GM18505 (cell line): ENCODE results near the gene IL27RA.

Experiments
- ATAC-seq: cut with Tn5 transposase; IDR thresholded peaks from one replicate; pipeline ENCODE4 v1.9.1; 2021; ENCODE audit not compliant: unreplicated experiment
- POLR2A ChIP-seq: IDR thresholded peaks from 4 replicates; pipeline ENCODE4 v1.6.1; 2011; ENCODE audit warnings: borderline replicate concordance; ENCODE audit not compliant: insufficient read depth, insufficient read length; ENCODE audit errors: extremely low read depth

The IL27RA gene

DNA sequence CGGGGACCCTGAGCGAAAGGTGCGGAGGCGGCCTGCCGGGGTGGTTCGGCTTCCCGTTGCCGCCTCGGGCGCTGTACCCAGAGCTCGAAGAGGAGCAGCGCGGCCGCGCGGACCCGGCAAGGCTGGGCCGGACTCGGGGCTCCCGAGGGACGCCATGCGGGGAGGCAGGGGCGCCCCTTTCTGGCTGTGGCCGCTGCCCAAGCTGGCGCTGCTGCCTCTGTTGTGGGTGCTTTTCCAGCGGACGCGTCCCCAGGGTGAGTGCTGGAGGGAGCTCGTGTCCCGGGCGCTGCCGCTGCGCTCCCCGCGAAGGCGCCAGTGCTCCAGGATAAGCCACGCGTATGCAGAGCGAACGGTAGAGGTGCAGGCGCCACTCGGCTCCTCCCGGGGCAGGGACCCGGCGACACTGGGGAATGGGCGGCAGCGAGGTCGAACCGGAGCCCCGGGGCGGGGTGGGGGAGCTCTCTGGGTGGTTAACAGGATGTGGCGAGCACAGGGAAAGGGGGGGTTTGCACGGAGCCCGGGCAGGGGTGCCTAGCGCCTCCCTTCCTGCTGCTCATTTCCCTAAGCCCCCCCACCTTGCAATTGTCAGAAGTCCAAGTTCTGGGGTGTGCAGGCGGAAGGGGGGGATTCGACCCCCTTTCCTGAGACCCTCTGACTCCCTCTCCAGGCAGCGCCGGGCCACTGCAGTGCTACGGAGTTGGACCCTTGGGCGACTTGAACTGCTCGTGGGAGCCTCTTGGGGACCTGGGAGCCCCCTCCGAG is at the start of gene IL27RA:
TSS of gene IL27RA (plus strand) at position 44 of the 762 bp plus-strand sequence. CDS start at position 155, 111 bp downstream.
- peak; percentile 75 for TF ChIP-seq POLR2A
- peak; percentile 54 for ATAC-seq

DNA sequence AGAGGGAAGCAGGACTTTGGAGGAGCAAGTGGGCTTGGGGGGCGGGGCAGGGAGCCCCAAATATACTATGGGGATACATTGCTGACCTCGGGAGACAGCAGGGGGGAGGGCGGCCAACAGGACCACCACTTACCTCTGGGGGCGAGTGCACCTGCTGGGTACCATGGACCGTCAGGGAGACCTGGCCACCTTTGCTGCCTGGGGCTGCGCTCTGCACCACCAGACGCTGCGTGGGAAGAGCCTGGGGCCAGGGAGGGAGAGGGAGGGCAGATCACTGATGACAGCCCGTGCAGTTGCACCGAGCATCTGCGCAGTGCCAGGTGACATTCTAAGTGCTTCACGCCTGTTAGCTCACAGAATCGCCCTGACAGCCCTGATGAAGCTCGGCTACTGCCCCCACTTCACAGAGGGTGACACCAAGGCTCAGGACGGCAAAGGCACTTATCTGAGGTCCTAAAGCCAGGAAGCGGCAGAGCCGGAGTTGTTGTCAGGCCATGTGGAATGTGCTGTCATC is 49.5 kb upstream of the IL27RA start:
- no peak for ATAC-seq
- no peak for TF ChIP-seq POLR2A

DNA sequence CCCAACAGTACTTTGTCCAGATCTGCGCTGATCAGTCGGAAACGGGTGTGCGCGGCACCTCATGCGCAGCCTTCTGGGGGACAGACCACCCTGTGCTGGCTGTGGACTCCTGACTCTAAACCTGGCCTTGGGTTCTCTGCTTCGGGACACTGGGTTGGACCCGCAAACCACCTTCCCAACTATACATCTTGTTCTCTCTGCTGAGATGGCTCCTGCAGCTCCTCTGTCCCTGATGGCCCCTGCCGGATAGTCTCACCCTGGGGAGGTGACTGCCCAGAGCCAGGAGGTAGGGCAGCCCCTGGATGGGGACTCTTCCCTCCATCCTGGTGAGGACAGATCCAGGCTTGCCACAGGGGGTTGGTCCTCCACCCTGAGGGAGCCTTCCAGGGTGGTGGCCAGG is 48.8 kb upstream of the IL27RA start:
- ATAC-seq, result no peak
- TF ChIP-seq POLR2A, result no peak

DNA sequence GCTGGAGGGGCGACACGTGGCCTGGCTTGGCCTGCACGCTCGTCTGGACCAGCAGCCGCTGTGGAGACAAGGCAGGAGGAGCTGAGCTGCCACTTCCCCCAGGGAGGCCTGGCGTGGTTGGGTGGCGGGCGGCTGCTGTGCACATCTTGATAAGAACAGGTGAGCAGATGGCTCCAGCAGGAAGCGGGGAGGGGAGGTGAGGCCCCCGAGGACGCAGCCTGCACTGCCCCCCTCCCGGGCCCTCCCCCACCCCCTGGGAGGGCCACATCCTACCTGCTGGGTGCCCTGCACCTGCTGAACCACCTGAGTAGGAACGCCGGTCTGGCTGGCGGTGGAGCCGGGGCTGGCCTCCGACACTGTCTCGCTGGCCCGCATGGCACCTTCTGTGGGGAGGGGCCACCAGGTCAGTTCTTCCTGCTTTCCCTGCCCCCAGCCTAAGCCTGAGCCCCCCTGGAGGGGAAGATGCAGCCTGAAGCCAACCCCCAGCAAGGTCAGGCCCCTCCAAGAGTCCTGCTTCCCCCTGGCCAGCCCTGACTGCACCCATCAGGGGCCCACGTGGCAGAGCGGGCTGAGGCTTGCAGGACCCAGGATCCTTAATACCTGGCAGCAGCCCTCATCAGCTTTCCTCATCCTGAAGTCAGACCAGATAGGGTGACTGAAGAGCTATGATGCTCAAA is 48.2 kb upstream of the IL27RA start:
- TF ChIP-seq POLR2A, result no peak
- no peak for ATAC-seq

DNA sequence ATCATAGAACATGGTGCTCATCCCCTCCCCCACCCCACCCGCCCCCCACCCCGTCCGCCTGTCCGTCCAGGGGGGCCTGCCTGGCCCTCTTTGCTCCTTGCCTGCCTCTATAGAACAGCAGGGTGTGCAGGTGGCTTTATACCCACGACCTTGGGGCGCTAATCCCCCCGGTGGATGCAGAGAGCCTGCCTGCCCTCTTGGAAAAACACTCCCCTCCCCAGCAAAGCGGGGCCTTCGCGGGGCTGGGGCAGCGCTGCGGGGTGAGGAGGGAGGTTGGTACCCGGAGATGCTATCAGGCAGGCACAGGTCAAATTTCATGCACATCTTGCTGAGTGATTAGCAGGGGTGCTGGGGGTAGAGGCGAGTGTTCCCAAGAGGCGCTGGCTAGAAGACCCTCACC is 47.4 kb upstream of the IL27RA start:
- no peak for ATAC-seq
- no peak for TF ChIP-seq POLR2A

DNA sequence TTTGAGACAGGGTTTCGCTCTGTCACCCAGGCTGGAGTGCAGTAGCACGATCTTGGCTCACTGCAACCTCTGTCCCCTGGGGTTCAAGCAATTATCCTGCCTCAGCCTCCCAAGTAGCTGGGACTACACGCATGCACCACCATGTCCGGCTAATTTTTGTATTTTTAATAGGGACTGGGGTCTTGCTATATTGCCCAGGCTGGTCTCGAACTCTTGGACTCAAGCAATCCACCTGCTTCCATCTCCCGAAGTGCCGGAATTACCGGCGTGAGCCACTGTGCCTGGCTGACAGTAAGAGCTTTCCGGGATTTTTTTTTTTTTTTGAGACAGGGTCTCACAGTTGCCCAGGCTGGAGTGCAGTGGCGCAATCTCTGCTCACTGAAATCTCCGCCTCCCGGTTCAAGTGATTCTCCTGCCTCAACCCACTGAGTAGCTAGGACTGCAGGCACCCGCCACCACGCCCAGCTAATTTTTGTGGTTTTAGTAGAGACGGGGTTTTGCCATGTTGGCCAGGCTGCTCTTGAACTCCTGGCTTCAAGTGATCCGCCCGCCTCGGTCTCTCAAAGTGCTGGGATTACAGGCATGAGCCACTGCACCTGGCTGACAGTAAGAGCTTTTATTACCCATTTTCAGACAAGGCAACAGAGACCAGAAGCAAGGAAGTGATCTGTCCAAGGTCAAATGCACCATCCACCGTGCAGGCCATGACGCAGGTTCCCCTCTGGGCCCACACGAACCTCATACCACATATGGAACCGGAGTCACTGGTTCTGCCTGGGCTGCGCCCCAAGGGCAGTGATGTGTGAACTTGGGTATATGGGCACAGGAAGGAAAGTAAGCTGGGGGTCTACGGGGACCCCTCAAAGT is 46.5 kb upstream of the IL27RA start:
- ATAC-seq, result no peak
- TF ChIP-seq POLR2A, result no peak

DNA sequence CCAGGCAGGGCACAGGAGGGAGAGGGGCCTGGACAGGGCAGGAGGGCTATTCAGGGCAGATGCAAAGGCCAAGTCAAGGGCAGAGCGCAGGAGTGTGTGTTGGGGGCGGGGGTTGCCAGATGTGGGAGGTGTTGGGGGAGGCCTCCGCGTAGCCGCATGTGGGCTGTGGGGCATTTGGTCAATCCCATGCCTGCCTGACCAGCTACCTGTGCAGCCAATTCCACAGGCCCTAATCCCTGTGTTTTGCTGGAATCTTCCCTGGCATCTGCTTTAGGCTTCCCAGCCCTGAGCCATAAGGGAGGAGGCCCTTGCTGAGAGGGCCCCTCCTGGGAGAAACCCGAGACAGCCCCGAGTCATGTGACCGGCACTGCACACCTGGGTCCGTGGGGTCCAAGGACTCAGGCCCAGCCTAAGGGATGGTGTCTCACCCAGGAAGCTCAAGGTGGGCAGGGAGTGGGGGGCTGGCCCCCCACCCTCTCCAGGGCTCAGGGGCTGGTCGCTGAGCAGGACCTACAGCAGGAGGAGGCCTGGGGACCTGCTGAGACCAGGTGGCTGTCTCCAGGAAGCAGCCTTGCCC is 45.7 kb upstream of the IL27RA start:
- no peak for TF ChIP-seq POLR2A
- peak; percentile 19 for ATAC-seq

DNA sequence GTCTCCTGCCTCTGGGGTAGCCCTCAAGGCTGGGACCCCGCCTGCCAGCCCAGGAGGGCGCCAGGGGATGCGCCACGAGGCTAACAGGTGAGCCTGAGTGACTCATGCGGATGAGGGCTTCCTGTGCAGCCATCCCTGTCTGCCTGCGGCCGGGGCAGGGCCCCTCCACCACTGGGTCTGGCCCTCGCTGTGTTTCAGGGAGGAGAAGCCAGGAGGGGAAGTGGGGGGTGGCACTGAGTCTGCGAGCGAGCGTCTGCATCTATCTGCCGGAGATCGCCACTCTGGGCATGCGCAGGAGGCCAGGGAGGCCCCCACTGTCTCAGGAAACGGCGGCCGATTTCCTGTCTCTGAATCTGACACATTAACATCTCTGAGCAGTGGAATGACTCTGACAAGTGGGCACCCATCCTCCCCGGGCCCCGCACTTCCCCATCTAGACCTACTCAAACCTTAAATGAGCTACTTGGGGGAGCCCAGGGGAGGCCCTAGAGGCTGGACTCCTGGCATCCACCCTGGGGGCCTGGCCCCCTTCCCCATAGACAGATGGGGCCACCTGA is 45.1 kb upstream of the IL27RA start:
- peak; percentile 72 for ATAC-seq
- peak; percentile 74 for TF ChIP-seq POLR2A

DNA sequence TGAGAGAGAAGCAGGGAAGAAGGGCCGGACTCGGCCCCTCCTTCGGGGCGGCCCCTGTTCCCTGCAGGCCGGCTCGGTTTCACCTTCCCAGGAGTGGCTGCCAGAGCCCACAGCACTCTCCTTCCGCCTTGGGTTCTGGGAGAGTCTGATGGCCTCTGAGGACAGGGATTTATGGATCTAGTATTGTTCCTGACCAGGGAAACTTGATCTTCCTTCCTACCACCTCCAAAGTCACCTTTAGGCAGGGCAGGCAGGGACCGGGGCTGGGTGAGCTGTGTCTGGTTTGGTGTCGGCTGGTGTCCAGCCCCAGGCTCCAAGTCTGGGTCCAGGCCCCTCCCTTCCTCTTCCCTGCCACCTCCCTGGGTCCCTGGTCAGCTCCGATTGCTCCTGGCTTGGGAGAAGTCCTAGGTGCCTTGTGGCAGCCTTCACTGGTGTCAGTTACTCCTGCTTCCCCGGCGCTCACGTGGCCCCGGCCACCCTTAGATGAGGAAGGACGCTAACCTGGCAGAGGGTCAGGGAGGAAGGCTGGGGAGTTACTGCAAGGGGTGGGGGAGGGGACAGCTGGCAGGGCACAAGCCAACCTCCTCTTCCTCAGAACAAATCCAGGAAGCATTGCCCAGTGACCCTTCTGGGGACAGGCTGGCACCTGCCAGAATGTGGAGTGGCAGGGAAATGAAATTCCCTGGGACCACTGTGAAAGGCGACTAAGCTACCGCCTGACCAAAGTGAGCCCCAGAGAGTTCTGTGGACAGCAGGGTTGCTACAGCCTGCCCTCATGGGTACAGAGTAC is 44.3 kb upstream of the IL27RA start:
- no peak for TF ChIP-seq POLR2A
- ATAC-seq, result no peak

DNA sequence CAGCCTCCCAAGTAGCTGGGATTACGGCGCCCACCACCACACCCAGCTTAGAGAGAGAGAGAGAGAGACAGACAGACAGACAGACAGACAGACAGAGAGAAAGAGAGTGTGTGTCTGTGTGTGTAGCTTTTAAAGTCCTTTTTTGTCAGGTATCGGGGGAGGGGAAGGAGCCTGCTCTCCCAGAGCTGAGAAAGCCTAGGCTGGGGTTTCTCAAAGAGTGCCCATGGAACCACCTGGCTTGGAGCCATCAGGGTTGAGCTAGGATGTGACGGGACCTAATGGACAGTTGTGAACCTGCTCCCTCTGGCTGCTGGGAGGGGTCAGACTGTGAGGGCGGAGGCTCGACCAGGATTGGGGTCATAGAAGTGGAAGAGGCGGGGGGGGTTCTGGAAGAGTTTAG is 42.1 kb upstream of the IL27RA start:
- ATAC-seq, result no peak

DNA sequence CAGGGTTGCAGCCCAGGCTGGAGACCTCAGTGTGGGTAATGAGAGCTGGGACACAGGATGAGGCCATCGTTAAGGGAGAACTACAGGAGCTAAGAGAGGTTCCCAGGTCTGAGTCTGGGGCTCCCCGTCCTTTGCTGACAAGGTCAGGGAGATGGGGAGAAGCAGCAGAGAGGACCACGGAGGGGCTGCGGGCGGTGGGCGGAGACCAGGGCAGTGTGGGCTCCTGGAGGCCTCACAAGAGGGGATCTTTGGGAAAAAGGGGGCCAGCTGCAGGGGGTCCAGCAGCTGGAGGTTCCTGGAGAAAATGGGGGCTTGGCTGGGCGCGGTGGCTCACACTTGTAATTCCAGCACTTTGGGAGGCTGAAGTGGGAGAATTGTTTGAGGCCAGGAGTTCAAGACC is 41.5 kb upstream of the IL27RA start:
- TF ChIP-seq POLR2A, result no peak
- no peak for ATAC-seq

More for the DNA sequence above, 42.1 kb upstream of the IL27RA start:
- no peak for TF ChIP-seq POLR2A

DNA sequence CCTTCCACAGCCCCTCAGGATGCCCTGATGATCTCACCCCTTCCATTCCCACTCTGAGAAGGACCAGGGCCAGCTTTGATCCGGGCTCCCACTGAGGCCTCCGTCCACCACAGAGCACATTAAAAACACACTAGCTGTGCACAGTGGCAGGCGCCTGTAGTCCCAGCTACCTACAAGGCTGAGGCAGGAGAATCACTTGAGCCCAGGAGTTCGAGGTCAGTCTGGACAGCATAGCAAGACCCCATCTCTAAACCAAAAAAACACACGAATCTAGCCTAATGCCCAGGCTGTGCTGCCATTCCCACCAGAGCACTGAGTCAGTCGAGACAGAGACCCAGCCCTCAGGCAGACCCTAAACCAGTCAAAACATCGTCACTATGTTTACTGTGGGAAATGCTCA is 39.5 kb upstream of the IL27RA start:
- no peak for ATAC-seq

More for the DNA sequence above, 39.5 kb upstream of the IL27RA start:
- no peak for TF ChIP-seq POLR2A
